PC-9 (cell line): ENCODE results near the gene MYEF2. TPM values are rescaled to one million over a fixed set of nuclear protein-coding genes. Genes with fewer than 3 reads are reported as not detected.

Experiments
- Bru-seq: library from RNA; stranded (reverse); fragments of 400-500 nt; gene quantifications from one replicate; lab custom pipeline; 2021; lab: Mats Ljungman, UMichigan
- BruChase-seq, 2 experiments: library from RNA; stranded (reverse); fragments of 400-500 nt; gene quantifications; one replicate each; lab custom pipeline; 2021; lab: Mats Ljungman, UMichigan
- BruUV-seq: library from RNA; stranded (reverse); fragments of 400-500 nt; replicated peaks from 2 replicates; lab custom pipeline; 2021; lab: Mats Ljungman, UMichigan
- CTCF ChIA-PET: fragments of 300-600 bp; sonication (Branson Sonifier 250); formaldehyde crosslinking; loops from one replicate; lab custom pipeline; 2022; ENCODE audit warnings: antibody characterized with exemption; lab: Charles Lee
- POLR2A ChIA-PET: fragments of 300-600 bp; sonication (Branson Sonifier 250); formaldehyde crosslinking; loops from one replicate; lab custom pipeline; 2022; ENCODE audit warnings: antibody characterized with exemption; ENCODE audit not compliant: unreplicated experiment; lab: Charles Lee
- DNase-seq, 2 experiments: peaks; one replicate each; pipeline versions ENCODE4 v3.0.0 to v3.0.0-alpha.2; 2015 to 2022; ENCODE audit warnings: mixed read lengths in 1 of 2
- H2AFZ ChIP-seq: fragments of 200-600 bp; sonication (generic); 2 replicates; pipeline ENCODE4 v1.8.1; 2017; ENCODE audit warnings: antibody characterized with exemption
- H3F3A ChIP-seq: fragments of 200-600 bp; sonication (generic); 2 replicates; pipeline ENCODE4 v1.8.1; 2017; ENCODE audit warnings: antibody characterized with exemption, mild to moderate bottlenecking, low read depth; ENCODE audit not compliant: insufficient read depth
- H3K27ac ChIP-seq: fragments of 200-600 bp; sonication (generic); 2 replicates; pipeline ENCODE4 v1.6.1; 2016; ENCODE audit warnings: mixed run types
- H3K27me3 ChIP-seq: fragments of 200-600 bp; sonication (generic); 2 replicates; pipeline ENCODE4 v1.6.1; 2016; ENCODE audit warnings: low read depth, mixed run types; ENCODE audit not compliant: insufficient read depth
- H3K36me3 ChIP-seq: fragments of 200-600 bp; sonication (generic); 2 replicates; pipeline ENCODE4 v1.6.1; 2016; ENCODE audit warnings: low read depth, mixed run types
- H3K4me1 ChIP-seq: fragments of 200-600 bp; sonication (generic); replicated peaks from 2 replicates; pipeline ENCODE4 v1.6.1; 2016; ENCODE audit warnings: mixed run types; ENCODE audit not compliant: insufficient read depth
- H3K4me2 ChIP-seq: fragments of 200-600 bp; sonication (generic); 2 replicates; pipeline ENCODE4 v1.6.1; 2017; ENCODE audit warnings: mixed run types
- H3K4me3 ChIP-seq: fragments of 200-600 bp; sonication (generic); 2 replicates; pipeline ENCODE4 v1.6.1; 2016; ENCODE audit warnings: mixed run types
- H3K79me2 ChIP-seq: fragments of 200-600 bp; sonication (generic); 2 replicates; pipeline ENCODE4 v1.6.1; 2017; ENCODE audit warnings: low read depth, mixed run types
- H3K9me2 ChIP-seq: fragments of 200-600 bp; sonication (generic); 2 replicates; pipeline ENCODE4 v1.8.1; 2017; ENCODE audit warnings: mild to moderate bottlenecking; ENCODE audit not compliant: insufficient read depth
- H3K9me3 ChIP-seq: fragments of 200-600 bp; sonication (generic); 2 replicates; pipeline ENCODE4 v1.8.1; 2016; ENCODE audit warnings: low read depth; ENCODE audit not compliant: insufficient read depth
- H4K20me1 ChIP-seq: fragments of 200-600 bp; sonication (generic); 2 replicates; pipeline ENCODE4 v1.8.1; 2017; ENCODE audit not compliant: insufficient read depth
- CTCF ChIP-seq: fragments of 200-600 bp; sonication (generic); conservative IDR thresholded peaks from 2 replicates; pipeline ENCODE4 v1.6.1; 2017; ENCODE audit warnings: mixed run types, antibody characterized with exemption, mild to moderate bottlenecking, moderate library complexity
- EZH2 ChIP-seq: fragments of 200-600 bp; sonication (generic); IDR thresholded peaks from 2 replicates; pipeline ENCODE4 v1.8.0; 2017; ENCODE audit warnings: antibody characterized with exemption, low read depth
- intact Hi-C: fragments of 100-400 bp; cut with micrococcal nuclease; formaldehyde crosslinking; loops from one replicate; pipeline ENCODE4 v1.10.0; 2022; ENCODE audit not compliant: unreplicated experiment
- long read RNA-seq: library from polyadenylated mRNA; stranded (forward); transcript quantifications from one replicate; pipeline ENCODE4 v2.0.0, GENCODE V29; 2022
- total RNA-seq: library from RNA; stranded (reverse); gene quantifications from 2 replicates; pipeline ENCODE4 v1.2.3, GENCODE V29; 2021

The MYEF2 gene
- 1.7 and 2.1 TPM in 2 replicates for total RNA-seq
- percentile 35 among the genes with signal in this experiment for Bru-seq, nascent RNA
- BruChase-seq, experiment 1, labeled RNA remaining after a 2-hour chase, result percentile 38 among the genes with signal in this experiment
- BruChase-seq, experiment 2, labeled RNA remaining after a 6-hour chase, result percentile 35 among the genes with signal in this experiment
- long read RNA-seq, partial matches to known transcripts, result 0 of 1 reads
- long read RNA-seq, other reads (novel, unspliced or antisense), result 1 of 1 reads

GRCh38 chr15:48177766-48178647 is at the start of gene MYEF2:
MYEF2 (minus strand) TSS chr15:48178295; CDS start chr15:48178237, 58 bp downstream.
- no peak within 1 kb of the TSS for H3K4me2 ChIP-seq

GRCh38 chr15:48225771-48226170 is 47.7 kb upstream of the MYEF2 start:
- H3K9me2 ChIP-seq, result no peaks in the 10 kb centered on the region
- no peaks in the 10 kb centered on the region for H3K9me3 ChIP-seq
- no peaks in the 10 kb centered on the region for H3K4me1 ChIP-seq
- no peak for DNase-seq
- H4K20me1 ChIP-seq, result no peaks in the 10 kb centered on the region
- no peak overlapping the region for H3K4me3 ChIP-seq
- no peak overlapping the region for H3K4me2 ChIP-seq
- no peaks in the 10 kb centered on the region for H3K36me3 ChIP-seq
- no peaks in the 10 kb centered on the region for H3F3A ChIP-seq
- intact Hi-C loops, result no loop called here
- CTCF ChIA-PET, result no interaction called here
- no peaks in the 10 kb centered on the region for H3K79me2 ChIP-seq
- no TSS peak for BruUV-seq
- no peak overlapping the region for H3K27ac ChIP-seq
- no peak overlapping the region for H2AFZ ChIP-seq
- TF ChIP-seq CTCF, result no peak
- no peak for TF ChIP-seq EZH2
- POLR2A ChIA-PET, result no interaction called here
- no peaks in the 10 kb centered on the region; the same call in 1 of the 2 replicates for H3K27me3 ChIP-seq

More at GRCh38 chr15:48177766-48178647, at the start of gene MYEF2:
- CTCF ChIA-PET, result no interaction called here
- BruUV-seq, result no TSS peak
- no peak within 1 kb of the TSS for H2AFZ ChIP-seq
- H3K27ac ChIP-seq, result no peak within 1 kb of the TSS
- H3K79me2 ChIP-seq, result no peaks in the 10 kb centered on the region
- no peaks in the 10 kb centered on the region for H3K9me2 ChIP-seq
- no peaks in the 10 kb centered on the region for H4K20me1 ChIP-seq
- H3F3A ChIP-seq, result no peaks in the 10 kb centered on the region
- H3K9me3 ChIP-seq, result no peaks in the 10 kb centered on the region
- POLR2A ChIA-PET, result no interaction called here
- intact Hi-C loops, result no loop called here
- peaks cover 8% of the 10 kb centered on the region; the same call in 1 of the 2 replicates for H3K27me3 ChIP-seq
- H3K4me3 ChIP-seq, result no peak within 1 kb of the TSS
- TF ChIP-seq EZH2 (no peak), CTCF (no peak)
- peak in 1 of 2 experiments; percentile 0 for DNase-seq
- H3K36me3 ChIP-seq, result no peaks in the 10 kb centered on the region
- H3K4me1 ChIP-seq, result no peaks in the 10 kb centered on the region

- Histone ChIP-seq H3K9me2 (no peaks in the 10 kb centered on the region), H2AFZ (no peak overlapping the region), H3K27me3 (no peaks in the 10 kb centered on the region; the same call in 1 of the 2 replicates), H3K36me3 (no peaks in the 10 kb centered on the region), H4K20me1 (no peaks in the 10 kb centered on the region), H3F3A (no peaks in the 10 kb centered on the region), H3K27ac (no peak overlapping the region), H3K4me3 (no peak overlapping the region), H3K79me2 (no peaks in the 10 kb centered on the region), H3K4me2 (no peak overlapping the region), H3K4me1 (no peaks in the 10 kb centered on the region), H3K9me3 (no peaks in the 10 kb centered on the region)
- TF ChIP-seq CTCF (no peak), EZH2 (no peak)
- ChIA-PET CTCF (no interaction called here), POLR2A (no interaction called here)
- BruUV-seq, result no TSS peak
- intact Hi-C loops, result no loop called here
- DNase-seq, result no peak
These were observed 44.5 kb upstream of the MYEF2 start for GRCh38 chr15:48222627-48223026.
